ENCODE data around the gene DTX3.

DNA sequence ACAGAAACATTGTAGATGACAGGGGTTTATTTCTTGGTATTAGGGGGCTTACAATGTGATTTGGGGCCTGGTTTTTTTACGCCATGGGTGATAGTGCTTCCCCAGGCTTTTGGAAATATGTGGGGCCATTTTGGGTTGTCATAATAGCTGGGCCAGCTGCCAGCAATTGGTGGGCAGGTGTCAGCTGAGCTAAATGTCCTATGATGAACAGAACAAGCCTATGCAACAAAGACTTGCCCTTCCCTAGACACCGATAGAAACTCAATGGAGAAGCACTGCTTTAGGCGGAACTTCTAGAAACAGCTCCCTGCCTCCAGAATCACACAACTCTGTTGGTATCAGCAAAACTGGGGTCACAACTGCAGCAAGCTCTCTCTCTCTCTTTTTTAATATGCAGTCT lies 33.5 kb downstream of the DTX3 start:
- no peak for TF ChIP-seq POLR2A (IDR thresholded peaks at IDR 0.05)
- TF ChIP-seq, protein P1, sequence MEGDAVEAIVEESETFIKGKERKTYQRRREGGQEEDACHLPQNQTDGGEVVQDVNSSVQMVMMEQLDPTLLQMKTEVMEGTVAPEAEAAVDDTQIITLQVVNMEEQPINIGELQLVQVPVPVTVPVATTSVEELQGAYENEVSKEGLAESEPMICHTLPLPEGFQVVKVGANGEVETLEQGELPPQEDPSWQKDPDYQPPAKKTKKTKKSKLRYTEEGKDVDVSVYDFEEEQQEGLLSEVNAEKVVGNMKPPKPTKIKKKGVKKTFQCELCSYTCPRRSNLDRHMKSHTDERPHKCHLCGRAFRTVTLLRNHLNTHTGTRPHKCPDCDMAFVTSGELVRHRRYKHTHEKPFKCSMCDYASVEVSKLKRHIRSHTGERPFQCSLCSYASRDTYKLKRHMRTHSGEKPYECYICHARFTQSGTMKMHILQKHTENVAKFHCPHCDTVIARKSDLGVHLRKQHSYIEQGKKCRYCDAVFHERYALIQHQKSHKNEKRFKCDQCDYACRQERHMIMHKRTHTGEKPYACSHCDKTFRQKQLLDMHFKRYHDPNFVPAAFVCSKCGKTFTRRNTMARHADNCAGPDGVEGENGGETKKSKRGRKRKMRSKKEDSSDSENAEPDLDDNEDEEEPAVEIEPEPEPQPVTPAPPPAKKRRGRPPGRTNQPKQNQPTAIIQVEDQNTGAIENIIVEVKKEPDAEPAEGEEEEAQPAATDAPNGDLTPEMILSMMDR (IDR thresholded peaks at IDR 0.05) = no peak

Measured in breast epithelium (tissue), 3 donors.